Vagina (tissue), 2 donors: Measurements from ENCODE around the gene CPM. TPM values are rescaled to one million over a fixed set of nuclear protein-coding genes. Genes with fewer than 3 reads are reported as not detected.
"Not testable (repeated sequence)": the region's sequence is repeated elsewhere in the genome, so short reads cannot be mapped to it uniquely, and the experiment has no call there.

Experiments used
- DNase-seq, 2 donors: peaks; one replicate each; pipeline ENCODE4 v3.0.0-alpha.2; 2017; ENCODE audit errors: extremely low spot score in 2 of 2
- H3K27ac ChIP-seq: fragments of 200-600 bp; sonication (generic); one replicate; pipeline ENCODE4 v1.5.1; 2019
- H3K27me3 ChIP-seq: fragments of 200-600 bp; sonication (generic); one replicate; pipeline ENCODE4 v1.5.1; 2019
- H3K36me3 ChIP-seq, 2 donors: fragments of 200-600 bp; sonication (generic); one replicate each; pipeline ENCODE4 v1.5.1; 2017 to 2019
- H3K4me1 ChIP-seq: fragments of 200-600 bp; sonication (generic); one replicate; pipeline ENCODE4 v1.5.1; 2019
- H3K4me3 ChIP-seq, 2 donors: fragments of 200-600 bp; sonication (generic); 1 replicate in 1 of 2; 2 replicates in 1 of 2; pipeline ENCODE4 v1.5.1; 2016 to 2019
- H3K9me3 ChIP-seq: fragments of 200-600 bp; sonication (generic); one replicate; pipeline ENCODE4 v1.5.1; 2019
- CTCF ChIP-seq, 3 experiments: fragments of 450-650 bp in 2 of 3; fragments of 200-600 bp in 1 of 3; sonication (generic) in 1 of 3; IDR thresholded peaks; one replicate each; pipeline ENCODE4 v1.5.1; 2017 to 2019; ENCODE audit warnings: antibody characterized with exemption in 3 of 3, mild to moderate bottlenecking in 2 of 3, moderate library complexity in 2 of 3
- POLR2A ChIP-seq, 2 donors: fragments of 450-650 bp; IDR thresholded peaks; one replicate each; pipeline ENCODE4 v1.6.1; 2017; ENCODE audit warnings: antibody characterized with exemption in 2 of 2, mild to moderate bottlenecking in 2 of 2, moderate library complexity in 2 of 2
- POLR2AphosphoS5 ChIP-seq, 2 donors: sonication (generic); formaldehyde crosslinking; IDR thresholded peaks; one replicate each; pipeline ENCODE4 v1.9.0; 2017; ENCODE audit warnings: antibody characterized with exemption in 2 of 2, mild to moderate bottlenecking in 2 of 2, low read depth in 1 of 2; ENCODE audit not compliant: insufficient read depth in 1 of 2
- intact Hi-C: fragments of 100-400 bp; cut with DNase I; formaldehyde crosslinking; loops from one replicate; pipeline ENCODE4 v1.15.1; 2023
- total RNA-seq: library from RNA; depleted of rRNA; stranded (reverse); fragments of >200 nt; gene quantifications from one replicate; pipeline ENCODE4 v1.2.3, GENCODE V29; 2016

The CPM gene
- total RNA-seq, 1 donor from 2014 or later: 35.4 TPM

- no peaks in the 10 kb centered on the region for H3K4me1 ChIP-seq
- no peaks in the 10 kb centered on the region for H3K36me3 ChIP-seq
- no peaks in the 10 kb centered on the region for H3K27me3 ChIP-seq
- DNase-seq: no peak
- H3K4me3 ChIP-seq: no peak overlapping the region
- no peak overlapping the region for H3K27ac ChIP-seq
- no peaks in the 10 kb centered on the region for H3K9me3 ChIP-seq
- intact Hi-C loops: no loop called here
- TF ChIP-seq POLR2A (IDR thresholded peaks at IDR 0.05): no peak
- no peak for TF ChIP-seq CTCF (IDR thresholded peaks at IDR 0.05)
- TF ChIP-seq POLR2AphosphoS5 (IDR thresholded peaks at IDR 0.05; ENCODE audit: insufficient read depth in 1 of 2, low read depth in 1 of 2): no peak
Observed at GRCh38 chr12:68866950-68867349, 66.0 kb downstream of the CPM start.

GRCh38 chr12:68865399-68866164, 67.4 kb downstream of the CPM start:
- no peak for DNase-seq
- Histone ChIP-seq H3K4me3 (no peak overlapping the region), H3K27ac (no peak overlapping the region), H3K4me1 (no peaks in the 10 kb centered on the region), H3K27me3 (no peaks in the 10 kb centered on the region), H3K9me3 (no peaks in the 10 kb centered on the region), H3K36me3 (no peaks in the 10 kb centered on the region)
- intact Hi-C loops: no loop called here
- TF ChIP-seq POLR2AphosphoS5 (IDR thresholded peaks at IDR 0.05; ENCODE audit: insufficient read depth in 1 of 2, low read depth in 1 of 2) (no peak), CTCF (IDR thresholded peaks at IDR 0.05) (no peak), POLR2A (IDR thresholded peaks at IDR 0.05) (no peak)

- H3K27me3 ChIP-seq: no peaks in the 10 kb centered on the region
- H3K27ac ChIP-seq: no peak overlapping the region
- H3K36me3 ChIP-seq: no peaks in the 10 kb centered on the region
- no peak overlapping the region for H3K4me3 ChIP-seq
- no peaks in the 10 kb centered on the region for H3K4me1 ChIP-seq
- no peak for DNase-seq
- TF ChIP-seq CTCF (IDR thresholded peaks at IDR 0.05) (no peak), POLR2A (IDR thresholded peaks at IDR 0.05) (no peak), POLR2AphosphoS5 (IDR thresholded peaks at IDR 0.05; ENCODE audit: insufficient read depth in 1 of 2, low read depth in 1 of 2) (no peak)
- intact Hi-C loops: no loop called here
- H3K9me3 ChIP-seq: no peaks in the 10 kb centered on the region
Observed at GRCh38 chr12:68864604-68865003, 68.4 kb downstream of the CPM start.

- H3K27ac ChIP-seq, DNase-seq, H3K9me3 ChIP-seq, H3K36me3 ChIP-seq, H3K27me3 ChIP-seq, H3K4me3 ChIP-seq, intact Hi-C loops, H3K4me1 ChIP-seq: not testable (repeated sequence)
- TF ChIP-seq CTCF (IDR thresholded peaks at IDR 0.05): peak; percentile 49 to 59 (median 55)
Observed at GRCh38 chr12:68863886-68864454, 69.0 kb downstream of the CPM start.

- no peaks in the 10 kb centered on the region for H3K9me3 ChIP-seq
- no peak overlapping the region for H3K27ac ChIP-seq
- no peaks in the 10 kb centered on the region for H3K27me3 ChIP-seq
- no peaks in the 10 kb centered on the region for H3K36me3 ChIP-seq
- no peak overlapping the region for H3K4me3 ChIP-seq
- no peak for TF ChIP-seq POLR2AphosphoS5 (IDR thresholded peaks at IDR 0.05; ENCODE audit: insufficient read depth in 1 of 2, low read depth in 1 of 2)
- TF ChIP-seq CTCF (IDR thresholded peaks at IDR 0.05): no peak
- TF ChIP-seq POLR2A (IDR thresholded peaks at IDR 0.05): no peak
- DNase-seq: no peak
- intact Hi-C loops: no loop called here
- no peaks in the 10 kb centered on the region for H3K4me1 ChIP-seq
Observed at GRCh38 chr12:68863109-68863770, 69.7 kb downstream of the CPM start.
